KMS-11 (cell line): ENCODE results near the gene NINL.
"Not testable (repeated sequence)": the region's sequence is repeated elsewhere in the genome, so short reads cannot be mapped to it uniquely, and the experiment has no call there.

Experiments
- H2AFZ ChIP-seq: fragments of 200-600 bp; sonication (generic); 2 replicates; pipeline ENCODE4 v1.6.1; 2016; ENCODE audit warnings: antibody characterized with exemption, mixed run types, low read depth
- H3K27ac ChIP-seq: fragments of 200-600 bp; sonication (generic); 2 replicates; pipeline ENCODE4 v1.6.1; 2016; ENCODE audit warnings: mild to moderate bottlenecking, mixed run types
- H3K27me3 ChIP-seq: fragments of 200-600 bp; sonication (generic); 2 replicates; pipeline ENCODE4 v1.6.1; 2017; ENCODE audit warnings: mild to moderate bottlenecking, low read depth, mixed run types, moderate library complexity; ENCODE audit not compliant: insufficient read depth
- H3K36me3 ChIP-seq: fragments of 200-600 bp; sonication (generic); 2 replicates; pipeline ENCODE4 v1.6.1; 2017; ENCODE audit warnings: mild to moderate bottlenecking, mixed run types; ENCODE audit not compliant: insufficient read depth
- H3K4me1 ChIP-seq: fragments of 200-600 bp; sonication (generic); 2 replicates; pipeline ENCODE4 v1.6.1; 2016; ENCODE audit warnings: mild to moderate bottlenecking, low read depth, mixed run types; ENCODE audit not compliant: poor library complexity, severe bottlenecking
- H3K4me2 ChIP-seq: fragments of 200-600 bp; sonication (generic); 2 replicates; pipeline ENCODE4 v1.7.0; 2016; ENCODE audit warnings: mild to moderate bottlenecking, mixed run types
- H3K4me3 ChIP-seq: fragments of 200-600 bp; sonication (generic); IDR thresholded peaks from 2 replicates; pipeline ENCODE4 v1.6.1; 2017; ENCODE audit warnings: low read depth, low read length, mixed read lengths; ENCODE audit not compliant: insufficient read depth
- H3K79me2 ChIP-seq: fragments of 200-600 bp; sonication (generic); 2 replicates; pipeline ENCODE4 v1.6.1; 2016; ENCODE audit warnings: low read depth, mixed run types; ENCODE audit not compliant: insufficient read depth
- H3K9ac ChIP-seq: fragments of 200-600 bp; sonication (generic); 2 replicates; pipeline ENCODE4 v1.6.1; 2016; ENCODE audit warnings: mild to moderate bottlenecking, mixed run types
- H4K20me1 ChIP-seq: fragments of 200-600 bp; sonication (generic); 2 replicates; pipeline ENCODE4 v1.6.1; 2016; ENCODE audit warnings: mild to moderate bottlenecking, mixed run types; ENCODE audit not compliant: insufficient read depth
- CTCF ChIP-seq: fragments of 200-600 bp; sonication (generic); conservative IDR thresholded peaks from 2 replicates; pipeline ENCODE4 v1.6.1; 2017; ENCODE audit warnings: low read depth, mild to moderate bottlenecking, antibody characterized with exemption, low read length, moderate library complexity, mixed read lengths

NINL gene

GRCh38 chr20:25565578-25566157, 19.7 kb downstream of the NINL start:
- Histone ChIP-seq H3K4me1 (no peaks in the 10 kb centered on the region), H2AFZ (no peak overlapping the region), H3K4me2 (no peak overlapping the region), H3K36me3 (no peaks in the 10 kb centered on the region), H3K27me3 (no peaks in the 10 kb centered on the region), H3K27ac (no peak overlapping the region), H3K9ac (no peak overlapping the region), H3K4me3 (no peak overlapping the region), H3K79me2 (no peaks in the 10 kb centered on the region), H4K20me1 (no peaks in the 10 kb centered on the region)
- TF ChIP-seq CTCF: no peak

- Histone ChIP-seq H3K4me1 (no peaks in the 10 kb centered on the region), H3K9ac (no peak overlapping the region), H3K27ac (no peak overlapping the region), H3K27me3 (no peaks in the 10 kb centered on the region), H3K4me3 (no peak overlapping the region), H2AFZ (no peak overlapping the region), H3K4me2 (no peak overlapping the region), H4K20me1 (no peaks in the 10 kb centered on the region), H3K79me2 (no peaks in the 10 kb centered on the region), H3K36me3 (no peaks in the 10 kb centered on the region)
- no peak for TF ChIP-seq CTCF
These were observed 21.5 kb downstream of the NINL start for GRCh38 chr20:25563876-25564275.

- Histone ChIP-seq H3K4me1 (no peaks in the 10 kb centered on the region), H3K27ac (no peak overlapping the region), H3K4me2 (no peak overlapping the region), H4K20me1 (no peaks in the 10 kb centered on the region), H3K27me3 (no peaks in the 10 kb centered on the region), H3K9ac (no peak overlapping the region), H2AFZ (no peak overlapping the region), H3K36me3 (no peaks in the 10 kb centered on the region), H3K79me2 (no peaks in the 10 kb centered on the region), H3K4me3 (no peak overlapping the region)
- TF ChIP-seq CTCF: no peak
These were observed 22.0 kb downstream of the NINL start for GRCh38 chr20:25563362-25563761.

GRCh38 chr20:25561771-25562170, 23.6 kb downstream of the NINL start:
- H3K36me3 ChIP-seq, H3K27ac ChIP-seq, H3K27me3 ChIP-seq, H3K79me2 ChIP-seq, H3K9ac ChIP-seq, H3K4me2 ChIP-seq, H2AFZ ChIP-seq, H4K20me1 ChIP-seq, H3K4me3 ChIP-seq, H3K4me1 ChIP-seq: not testable (repeated sequence)

GRCh38 chr20:25553819-25554296, 31.5 kb downstream of the NINL start:
- no peak for TF ChIP-seq CTCF
- H3K4me2 ChIP-seq: no peak overlapping the region

More at GRCh38 chr20:25553819-25554296, 31.5 kb downstream of the NINL start:
- Histone ChIP-seq H3K4me1 (no peaks in the 10 kb centered on the region), H3K36me3 (no peaks in the 10 kb centered on the region), H3K79me2 (no peaks in the 10 kb centered on the region), H4K20me1 (no peaks in the 10 kb centered on the region), H3K27ac (no peak overlapping the region), H3K4me3 (no peak overlapping the region), H2AFZ (no peak overlapping the region), H3K9ac (no peak overlapping the region), H3K27me3 (no peaks in the 10 kb centered on the region)
